Activated CD8-positive, alpha-beta memory T cell treated with anti-CD3 and anti-CD28 coated beads, Interleukin-2, amount 50 U/mL, for 24 hours (primary cell): ENCODE results near the gene PRPF8.

Experiments used
- DNase-seq: peaks from one replicate; pipeline ENCODE4 v3.0.0-alpha.2; 2020; ENCODE audit errors: extremely low read depth

PRPF8 gene

GRCh38 chr17:1627182-1627981 lies 57.3 kb downstream of the PRPF8 start:
- DNase-seq = no peak

- no peak for DNase-seq
These were observed 58.3 kb downstream of the PRPF8 start for GRCh38 chr17:1626333-1626732.

- DNase-seq = no peak
These were observed 59.1 kb downstream of the PRPF8 start for GRCh38 chr17:1625581-1625980.

- DNase-seq = no peak
These were observed 59.6 kb downstream of the PRPF8 start for GRCh38 chr17:1625053-1625452.

- no peak for DNase-seq
These were observed 60.0 kb downstream of the PRPF8 start for GRCh38 chr17:1624650-1625049.

- no peak for DNase-seq
These were observed 61.5 kb downstream of the PRPF8 start for GRCh38 chr17:1623057-1623630.

- no peak for DNase-seq
These were observed 63.3 kb downstream of the PRPF8 start for GRCh38 chr17:1621273-1621954.

GRCh38 chr17:1620486-1620885 lies 64.2 kb downstream of the PRPF8 start:
- DNase-seq = no peak

- DNase-seq = no peak
These were observed 67.0 kb downstream of the PRPF8 start for GRCh38 chr17:1617620-1618174.

- no peak for DNase-seq
These were observed 68.6 kb downstream of the PRPF8 start for GRCh38 chr17:1616101-1616500.

- no peak for DNase-seq
These were observed 72.3 kb downstream of the PRPF8 start for GRCh38 chr17:1612400-1612799.

- no peak for DNase-seq
These were observed 73.0 kb downstream of the PRPF8 start for GRCh38 chr17:1611715-1612114.

GRCh38 chr17:1608676-1609075 lies 76.0 kb downstream of the PRPF8 start:
- no peak for DNase-seq

GRCh38 chr17:1607971-1608320 lies 76.7 kb downstream of the PRPF8 start:
- no peak for DNase-seq

GRCh38 chr17:1606352-1606985 lies 78.2 kb downstream of the PRPF8 start:
- DNase-seq = no peak

GRCh38 chr17:1605681-1606351 lies 78.9 kb downstream of the PRPF8 start:
- no peak for DNase-seq

GRCh38 chr17:1604831-1605528 lies 79.7 kb downstream of the PRPF8 start:
- no peak for DNase-seq

- DNase-seq = no peak
These were observed 83.1 kb downstream of the PRPF8 start for GRCh38 chr17:1601571-1601970.
